Glomerular visceral epithelial cell (primary cell): ENCODE measurements around the gene GPX2.

Source experiments
- DNase-seq: peaks from one replicate; pipeline ENCODE4 v3.0.0-alpha.2; 2016; ENCODE audit errors: extremely low spot score

Gene GPX2

GRCh38 chr14:64960762-64961276, 18.3 kb upstream of the GPX2 start:
- DNase-seq = no peak

GRCh38 chr14:64958743-64959142, 16.2 kb upstream of the GPX2 start:
- no peak for DNase-seq

GRCh38 chr14:64958201-64958600, 15.7 kb upstream of the GPX2 start:
- DNase-seq = no peak

GRCh38 chr14:64956697-64957406, 14.3 kb upstream of the GPX2 start:
- no peak for DNase-seq

DNA sequence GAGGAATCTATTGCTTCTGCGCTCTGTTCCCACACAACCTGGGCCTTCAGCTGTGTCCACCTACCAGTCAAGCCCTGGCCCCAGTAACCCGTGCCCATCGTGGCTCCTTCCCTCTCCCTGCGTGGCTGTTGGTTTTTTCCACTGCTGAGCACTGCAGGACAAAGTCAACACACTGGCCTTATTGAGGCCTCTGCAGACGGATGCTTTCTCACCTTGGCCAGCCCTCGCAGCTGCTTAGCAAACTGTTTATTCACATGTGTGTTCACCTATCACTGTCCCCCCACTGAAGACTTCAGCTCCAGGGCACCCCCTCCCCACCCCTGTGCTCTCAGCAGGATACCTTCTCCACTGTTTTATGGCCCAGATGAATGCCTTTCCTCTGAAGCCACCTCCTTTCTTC, 12.8 kb upstream of the GPX2 start:
- DNase-seq = no peak

GRCh38 chr14:64954491-64955240, 12.1 kb upstream of the GPX2 start:
- DNase-seq = no peak

- no peak for DNase-seq
Observed at GRCh38 chr14:64953661-64954060, 11.1 kb upstream of the GPX2 start.

DNA sequence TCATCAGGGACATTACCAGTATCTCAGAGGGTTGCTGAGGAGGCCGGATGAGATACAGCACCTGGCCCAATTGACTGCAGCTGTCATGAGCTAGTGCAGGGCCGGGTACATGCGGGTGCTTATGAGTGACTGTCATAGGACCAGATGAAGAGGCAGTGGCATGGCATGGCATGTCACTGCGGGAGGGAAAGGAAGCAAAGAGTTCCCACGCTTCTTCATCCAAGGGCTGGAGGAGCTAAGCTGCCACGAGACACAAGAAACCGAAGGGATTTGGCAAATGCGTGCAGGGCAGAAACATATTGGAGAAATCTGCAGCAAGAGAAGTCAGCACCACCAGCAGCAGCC, 10.7 kb upstream of the GPX2 start:
- DNase-seq = no peak

DNA sequence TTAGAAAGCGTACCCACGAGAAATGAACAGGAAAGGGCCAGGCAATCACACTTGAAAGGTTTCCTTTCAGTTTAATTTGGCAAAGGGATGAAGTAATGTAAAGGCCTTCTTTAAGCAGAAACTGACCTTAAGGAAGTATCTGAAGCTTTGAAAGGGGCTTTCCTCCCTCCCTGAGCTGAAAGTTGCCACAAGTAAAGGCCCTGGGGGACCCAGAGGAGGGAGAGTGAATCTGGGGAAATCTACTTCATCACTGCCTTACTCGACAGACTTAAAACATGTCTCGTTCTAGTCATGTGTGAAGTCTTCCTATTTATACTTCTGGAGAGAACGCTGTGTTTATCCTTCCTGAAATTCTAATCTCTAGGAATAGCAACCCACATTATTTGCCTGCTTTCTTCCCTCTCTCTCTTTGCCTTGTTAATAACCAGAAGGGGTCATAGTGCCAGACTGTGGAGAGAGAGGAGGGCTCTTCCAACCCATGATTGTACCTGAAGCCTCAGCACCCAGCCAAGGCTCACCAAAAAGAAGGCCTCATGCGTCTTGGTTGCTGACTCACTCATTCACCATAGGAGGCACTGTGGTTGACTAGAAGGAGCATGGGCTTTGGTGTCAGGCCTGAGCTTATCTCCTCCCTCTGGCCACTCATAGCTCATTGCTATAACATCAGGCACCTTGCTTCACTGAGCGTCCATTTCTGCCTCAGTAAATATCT, 10.2 kb upstream of the GPX2 start:
- no peak for DNase-seq

- no peak for DNase-seq
Observed at GRCh38 chr14:64951724-64952123, 9.2 kb upstream of the GPX2 start.

DNA sequence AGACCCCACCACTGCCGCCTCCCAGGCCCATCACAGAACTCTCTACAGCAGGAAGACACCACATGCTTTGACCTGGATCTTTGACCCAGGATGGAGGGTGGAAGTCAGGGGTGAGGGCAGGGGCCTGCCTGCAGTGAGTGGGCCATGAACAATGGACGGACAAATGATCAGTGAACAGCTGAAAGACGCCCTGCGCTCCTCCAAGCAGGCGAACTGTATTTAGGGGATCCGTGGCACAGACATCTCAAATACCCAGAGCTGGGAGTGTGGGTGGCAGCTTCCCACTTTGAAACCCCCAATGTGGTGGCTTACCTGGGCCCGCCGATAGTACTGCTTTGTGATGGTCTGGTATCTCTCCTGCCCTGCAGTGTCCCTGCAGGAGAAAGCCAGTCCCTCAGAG, 8.7 kb upstream of the GPX2 start:
- no peak for DNase-seq

DNA sequence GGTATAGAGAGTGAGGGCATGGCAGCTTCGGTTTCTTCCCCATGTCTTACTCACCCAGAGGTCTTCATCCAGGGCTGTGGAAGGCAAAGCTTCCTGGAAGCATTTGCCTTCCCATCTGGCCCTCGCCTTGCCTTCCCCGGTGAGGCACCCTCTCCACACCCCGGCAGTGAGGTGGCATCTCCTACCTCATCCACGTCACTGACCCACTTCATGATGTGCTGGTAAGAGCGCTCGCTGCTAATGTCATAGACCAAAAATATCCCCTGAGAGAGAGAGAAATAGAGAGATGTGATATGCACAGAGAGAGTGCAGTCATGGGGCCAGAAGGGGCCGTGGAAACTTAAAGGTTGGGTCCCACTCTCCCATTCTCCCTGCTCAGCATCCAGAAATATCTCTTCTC, 8.3 kb upstream of the GPX2 start:
- DNase-seq = no peak

DNA sequence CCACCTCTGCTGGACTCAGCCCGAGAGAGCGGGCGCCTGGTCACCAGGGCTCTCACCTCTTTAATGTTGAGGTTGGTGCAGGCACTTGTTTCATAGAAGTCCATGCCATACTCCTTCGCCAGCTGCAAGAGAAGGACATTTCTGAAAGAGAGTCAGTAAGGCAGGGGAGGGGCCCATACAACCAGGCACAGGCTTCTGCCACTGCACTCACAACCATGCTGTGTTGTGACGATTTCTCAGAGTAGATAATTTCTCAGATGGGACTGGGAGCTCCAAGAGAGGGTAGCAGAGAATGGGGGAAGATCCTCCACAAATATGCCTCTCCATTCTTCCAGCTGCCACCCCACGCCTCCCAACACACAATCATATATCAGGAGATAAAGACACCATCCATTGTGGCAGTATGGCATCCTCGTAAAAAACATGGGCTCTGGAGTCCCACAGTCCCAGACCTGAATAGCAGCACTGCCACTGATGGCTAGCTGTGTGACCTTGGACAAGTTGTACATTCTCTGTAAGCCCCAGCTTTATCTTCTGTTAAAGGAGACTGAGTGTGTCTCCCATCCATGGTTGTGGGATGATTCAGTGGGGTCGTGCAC, 6.2 kb upstream of the GPX2 start:
- no peak for DNase-seq

- DNase-seq = no peak
Observed at GRCh38 chr14:64947710-64948611, 5.4 kb upstream of the GPX2 start.

- no peak for DNase-seq
Observed at GRCh38 chr14:64946310-64947045, 3.9 kb upstream of the GPX2 start.

GRCh38 chr14:64945431-64946178, 3.1 kb upstream of the GPX2 start:
- no peak for DNase-seq

DNA sequence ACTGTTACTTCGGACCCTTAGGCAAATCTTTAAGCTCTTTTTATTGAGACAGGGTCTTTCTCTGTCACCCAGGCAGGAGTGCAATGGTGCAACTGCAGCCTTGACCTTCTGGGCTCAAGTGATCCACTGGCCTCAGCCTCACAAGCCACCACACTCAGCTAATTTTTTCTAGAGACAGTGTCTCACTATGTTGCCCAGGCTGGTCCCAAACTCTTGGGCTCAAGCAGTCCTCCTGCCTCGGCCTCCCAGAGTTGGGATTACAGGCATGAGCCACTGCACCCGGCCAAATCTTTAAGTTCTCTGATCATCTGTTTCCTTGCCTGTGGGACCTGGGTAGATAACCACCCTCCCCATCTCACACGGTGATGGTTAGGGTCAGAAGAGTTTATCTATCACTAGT, 2.3 kb upstream of the GPX2 start:
- DNase-seq = no peak

- DNase-seq = no peak
Observed at GRCh38 chr14:64944041-64944440, 1.5 kb upstream of the GPX2 start.

DNA sequence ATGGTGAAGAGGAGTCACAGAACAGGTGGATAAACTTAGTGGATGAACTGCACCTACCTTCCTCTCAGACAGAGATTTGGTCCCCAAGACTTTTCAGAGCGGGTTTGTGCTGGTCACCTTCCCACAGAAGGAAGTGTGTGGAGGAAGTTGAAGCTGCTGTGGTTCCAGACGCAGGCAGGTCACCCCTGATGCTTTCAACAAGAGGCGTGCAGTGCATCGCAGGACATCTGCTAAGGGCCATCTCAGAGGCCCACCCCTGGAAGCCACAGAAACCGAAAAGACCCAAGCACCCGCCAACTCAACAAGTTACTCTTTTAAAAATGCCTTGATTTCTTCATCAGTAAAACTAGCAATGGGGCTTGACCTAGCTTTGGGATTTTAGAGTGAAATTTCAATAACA, 1.0 kb upstream of the GPX2 start:
- no peak for DNase-seq

DNA sequence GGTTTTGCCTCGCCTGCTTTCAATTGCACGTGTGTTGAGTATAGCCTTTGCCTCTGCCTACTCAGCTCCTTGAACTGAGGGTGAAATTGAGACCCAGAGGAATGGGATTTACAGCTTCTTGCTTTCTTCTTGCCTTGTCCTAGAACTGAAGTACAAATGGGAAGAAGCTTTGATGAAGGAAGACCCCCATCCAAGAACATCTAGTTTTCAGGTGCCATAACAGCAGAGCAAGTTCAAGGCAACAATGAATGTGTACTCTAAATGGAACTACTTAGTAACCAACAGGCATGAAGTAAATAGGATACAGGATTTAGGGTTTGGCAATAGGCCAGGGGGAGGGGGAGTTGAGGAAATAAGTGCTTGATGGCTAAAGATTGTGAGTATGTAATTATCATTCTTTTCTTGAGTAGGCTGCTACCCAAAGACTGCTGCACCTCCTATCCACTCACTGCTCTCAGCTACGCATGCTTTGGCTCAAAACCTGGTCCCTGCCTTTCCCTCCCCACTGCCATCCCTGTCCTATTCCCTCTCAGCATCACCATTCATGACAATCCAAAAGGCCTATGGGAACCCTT, 2.1 kb downstream of the GPX2 start:
- DNase-seq = no peak
